Breast epithelium (tissue), 3 donors: ENCODE measurements around the gene LHCGR.

ENCODE experiments used
- CTCF ChIP-seq, 3 donors: fragments of 450-650 bp; IDR thresholded peaks; one replicate each; pipeline ENCODE4 v1.5.1; 2016 to 2017; ENCODE audit warnings: antibody characterized with exemption in 3 of 3, mild to moderate bottlenecking in 3 of 3, moderate library complexity in 3 of 3
- POLR2A ChIP-seq: fragments of 450-650 bp; IDR thresholded peaks from one replicate; pipeline ENCODE4 v1.6.1; 2016; ENCODE audit warnings: antibody characterized with exemption, mild to moderate bottlenecking, moderate library complexity
- POLR2AphosphoS5 ChIP-seq, 3 donors: sonication (generic); formaldehyde crosslinking; IDR thresholded peaks; one replicate each; pipeline ENCODE4 v1.6.1; 2017; ENCODE audit warnings: antibody characterized with exemption in 3 of 3

GRCh38 chr2:48691935-48692691, 63.4 kb downstream of the LHCGR start:
- TF ChIP-seq POLR2A = no peak
- no peak for TF ChIP-seq CTCF (IDR thresholded peaks at IDR 0.05)
- no peak for TF ChIP-seq POLR2AphosphoS5 (IDR thresholded peaks at IDR 0.05)
